CD4-positive, alpha-beta memory T cell (primary cell): ENCODE data around the gene FN1. TPM values are rescaled to one million over a fixed set of nuclear protein-coding genes. Genes with fewer than 3 reads are reported as not detected.

Source experiments
- CTCF ChIA-PET: fragments of 350-600 bp; sonication (Branson Sonifier 250); formaldehyde crosslinking; loops from one replicate; lab custom pipeline; 2021; ENCODE audit warnings: inconsistent platforms; ENCODE audit not compliant: partially characterized antibody; lab: Charles Lee
- POLR2A ChIA-PET: fragments of 350-600 bp; sonication (Branson Sonifier 250); formaldehyde crosslinking; loops from one replicate; lab custom pipeline; 2021; ENCODE audit not compliant: partially characterized antibody; lab: Charles Lee
- DNase-seq, 5 donors: peaks; one replicate each; pipeline versions ENCODE4 v3.0.0 to v3.0.0-alpha.2; 2020 to 2022; ENCODE audit warnings: mixed read lengths in 1 of 5
- H3K27ac ChIP-seq: one replicate; pipeline ENCODE4 v1.7.0; 2013; ENCODE audit warnings: low read depth, low read length
- H3K27me3 ChIP-seq: 2 replicates; pipeline ENCODE4 v1.7.0; 2013; ENCODE audit warnings: mild to moderate bottlenecking, low read length, moderate library complexity; ENCODE audit not compliant: insufficient read depth
- H3K36me3 ChIP-seq: 2 replicates; pipeline ENCODE4 v1.7.0; 2013; ENCODE audit warnings: mild to moderate bottlenecking, low read length, moderate library complexity; ENCODE audit not compliant: insufficient read depth
- H3K4me1 ChIP-seq: 2 replicates; pipeline ENCODE4 v1.7.0; 2013; ENCODE audit warnings: mild to moderate bottlenecking, low read length, moderate library complexity; ENCODE audit not compliant: insufficient read depth
- H3K4me3 ChIP-seq, 2 donors: one replicate each; pipeline ENCODE4 v1.7.0; 2013; ENCODE audit warnings: low read length in 2 of 2, mild to moderate bottlenecking in 1 of 2
- H3K9me3 ChIP-seq, 2 donors: one replicate each; pipeline ENCODE4 v1.7.0; 2013; ENCODE audit warnings: low read length in 2 of 2, control low read depth in 1 of 2; ENCODE audit not compliant: control insufficient read depth in 1 of 2
- H3K27ac Mint-ChIP-seq, 7 donors: one replicate each; pipeline ENCODE4 v1.8.0; 2020 to 2021; ENCODE audit warnings: mixed read lengths in 7 of 7, mild to moderate bottlenecking in 6 of 7, inconsistent platforms in 3 of 7, moderate library complexity in 3 of 7
- H3K27me3 Mint-ChIP-seq, 2 donors: one replicate each; pipeline ENCODE4 v1.8.0; 2020 to 2021; ENCODE audit warnings: mixed read lengths in 2 of 2
- H3K36me3 Mint-ChIP-seq, 2 donors: one replicate each; pipeline ENCODE4 v1.8.0; 2020 to 2021; ENCODE audit warnings: mixed read lengths in 2 of 2, inconsistent platforms in 1 of 2, mild to moderate bottlenecking in 1 of 2
- H3K4me1 Mint-ChIP-seq, 4 donors: one replicate each; pipeline ENCODE4 v1.8.0; 2020 to 2021; ENCODE audit warnings: mixed read lengths in 4 of 4, mild to moderate bottlenecking in 1 of 4
- H3K4me3 Mint-ChIP-seq, 8 donors: one replicate each; pipeline ENCODE4 v1.8.0; 2020 to 2021; ENCODE audit warnings: mixed read lengths in 8 of 8, mild to moderate bottlenecking in 7 of 8, moderate library complexity in 6 of 8, inconsistent platforms in 3 of 8
- H3K9me3 Mint-ChIP-seq, 8 donors: one replicate each; pipeline ENCODE4 v1.8.0; 2020 to 2021; ENCODE audit warnings: mixed read lengths in 8 of 8, mild to moderate bottlenecking in 5 of 8, inconsistent platforms in 3 of 8, moderate library complexity in 1 of 8
- intact Hi-C: fragments of 100-400 bp; cut with micrococcal nuclease; formaldehyde crosslinking; loops from one replicate; pipeline ENCODE4 v1.15.1; 2023
- polyA plus RNA-seq, 2 donors: library from polyadenylated mRNA; unstranded; fragments of 300-500 nt; fragmentation: Illumina TruSeq; gene quantifications; one replicate each; pipeline ENCODE4 v1.2.3, GENCODE V29; 2021
- total RNA-seq, 2 experiments: library from RNA; stranded (reverse); gene quantifications; one replicate each; pipeline ENCODE4 v1.2.3, GENCODE V29; 2021

FN1 gene
- total and polyA plus RNA-seq, 4 experiments from 2014 or later: 0.38 to 1.2 TPM; not detected in 2

GRCh38 chr2:215404348-215405012 is 31.4 kb downstream of the FN1 start:
- CTCF ChIA-PET: no interaction called here

GRCh38 chr2:215403441-215404347 is 32.2 kb downstream of the FN1 start:
- Mint-ChIP-seq H3K36me3 (no peaks in the 10 kb centered on the region), H3K27ac (no peak overlapping the region), H3K9me3 (no peaks in the 10 kb centered on the region), H3K4me1 (no peaks in the 10 kb centered on the region), H3K4me3 (no peak overlapping the region), H3K27me3 (peaks cover 3% of the 10 kb centered on the region in 2 donors)
- intact Hi-C loops: no loop called here
- Histone ChIP-seq H3K9me3 (no peaks in the 10 kb centered on the region), H3K27ac (no peak overlapping the region), H3K27me3 (no peaks in the 10 kb centered on the region), H3K4me3 (no peak overlapping the region), H3K36me3 (no peaks in the 10 kb centered on the region), H3K4me1 (no peaks in the 10 kb centered on the region)
- DNase-seq: no peak
- ChIA-PET POLR2A (no interaction called here), CTCF (no interaction called here)

More at GRCh38 chr2:215404348-215405012, 31.4 kb downstream of the FN1 start:
- Histone ChIP-seq H3K27ac (no peak overlapping the region), H3K4me3 (no peak overlapping the region), H3K9me3 (no peaks in the 10 kb centered on the region), H3K36me3 (no peaks in the 10 kb centered on the region), H3K4me1 (no peaks in the 10 kb centered on the region), H3K27me3 (no peaks in the 10 kb centered on the region)
- no peak overlapping the region for H3K27ac Mint-ChIP-seq
- H3K4me3 Mint-ChIP-seq: no peak overlapping the region
- intact Hi-C loops: no loop called here
- no peaks in the 10 kb centered on the region for H3K36me3 Mint-ChIP-seq
- peaks cover 3% of the 10 kb centered on the region in 2 donors for H3K27me3 Mint-ChIP-seq
- POLR2A ChIA-PET: no interaction called here
- no peaks in the 10 kb centered on the region for H3K4me1 Mint-ChIP-seq
- DNase-seq: no peak
- H3K9me3 Mint-ChIP-seq: no peaks in the 10 kb centered on the region

GRCh38 chr2:215401896-215402379 is 33.9 kb downstream of the FN1 start:
- CTCF ChIA-PET: interaction anchor here (1.0 kb wide), 1 partner anchor 9 kb away, joined by 3 read pairs; no protein-coding TSS in a partner anchor
- H3K27me3 Mint-ChIP-seq: peaks cover 3 to 5% of the 10 kb centered on the region in 2 donors

GRCh38 chr2:215399067-215399716 is 36.7 kb downstream of the FN1 start:
- no peaks in the 10 kb centered on the region for H3K9me3 ChIP-seq
- H3K27me3 Mint-ChIP-seq: peaks cover 3 to 5% of the 10 kb centered on the region in 2 donors
- H3K36me3 Mint-ChIP-seq: no peaks in the 10 kb centered on the region
- no peaks in the 10 kb centered on the region for H3K4me1 Mint-ChIP-seq
- no peak overlapping the region for H3K4me3 Mint-ChIP-seq
- no peaks in the 10 kb centered on the region for H3K27me3 ChIP-seq
- ChIA-PET CTCF (interaction anchor here (0.5 kb wide), 1 partner anchor 652 kb away, joined by 5 read pairs; no protein-coding TSS in a partner anchor), POLR2A (no interaction called here)
- H3K36me3 ChIP-seq: no peaks in the 10 kb centered on the region
- no peak for DNase-seq
- H3K9me3 Mint-ChIP-seq: no peaks in the 10 kb centered on the region
- no peak overlapping the region for H3K4me3 ChIP-seq
- no peaks in the 10 kb centered on the region for H3K4me1 ChIP-seq
- intact Hi-C loops: no loop called here
- H3K27ac Mint-ChIP-seq: no peak overlapping the region
- no peak overlapping the region for H3K27ac ChIP-seq

More at GRCh38 chr2:215401896-215402379, 33.9 kb downstream of the FN1 start:
- Mint-ChIP-seq H3K27ac (no peak overlapping the region), H3K4me3 (no peak overlapping the region), H3K36me3 (no peaks in the 10 kb centered on the region), H3K4me1 (no peaks in the 10 kb centered on the region), H3K9me3 (no peaks in the 10 kb centered on the region)
- POLR2A ChIA-PET: no interaction called here
- no peak for DNase-seq
- no peaks in the 10 kb centered on the region for H3K36me3 ChIP-seq
- H3K9me3 ChIP-seq: no peaks in the 10 kb centered on the region
- intact Hi-C loops: no loop called here
- H3K27ac ChIP-seq: no peak overlapping the region
- no peak overlapping the region for H3K4me3 ChIP-seq
- no peaks in the 10 kb centered on the region for H3K4me1 ChIP-seq
- H3K27me3 ChIP-seq: no peaks in the 10 kb centered on the region

GRCh38 chr2:215397632-215398341 is 38.1 kb downstream of the FN1 start:
- H3K4me1 ChIP-seq: no peaks in the 10 kb centered on the region
- Mint-ChIP-seq H3K27me3 (peaks cover 0 to 8% of the 10 kb centered on the region in 2 donors), H3K36me3 (no peaks in the 10 kb centered on the region), H3K9me3 (no peaks in the 10 kb centered on the region), H3K4me1 (no peaks in the 10 kb centered on the region), H3K4me3 (no peak overlapping the region), H3K27ac (no peak overlapping the region)
- H3K4me3 ChIP-seq: no peak overlapping the region
- ChIA-PET POLR2A (no interaction called here), CTCF (no interaction called here)
- H3K27ac ChIP-seq: no peak overlapping the region
- intact Hi-C loops: no loop called here
- H3K9me3 ChIP-seq: no peaks in the 10 kb centered on the region
- no peaks in the 10 kb centered on the region for H3K27me3 ChIP-seq
- H3K36me3 ChIP-seq: no peaks in the 10 kb centered on the region
- DNase-seq: no peak

- Mint-ChIP-seq H3K4me3 (no peak overlapping the region), H3K4me1 (no peaks in the 10 kb centered on the region), H3K27ac (no peak overlapping the region), H3K27me3 (peaks cover 0 to 9% of the 10 kb centered on the region in 2 donors), H3K36me3 (no peaks in the 10 kb centered on the region), H3K9me3 (no peaks in the 10 kb centered on the region)
- Histone ChIP-seq H3K4me1 (no peaks in the 10 kb centered on the region), H3K9me3 (no peaks in the 10 kb centered on the region), H3K4me3 (no peak overlapping the region), H3K27me3 (no peaks in the 10 kb centered on the region), H3K36me3 (no peaks in the 10 kb centered on the region), H3K27ac (no peak overlapping the region)
- no peak for DNase-seq
- intact Hi-C loops: no loop called here
- ChIA-PET CTCF (no interaction called here), POLR2A (no interaction called here)
Measured at GRCh38 chr2:215396595-215397313, 39.1 kb downstream of the FN1 start.
